ENCODE measurements around the gene NOTCH3.
A peak's percentile ranks its signal among the peaks of the same experiment; 100 is the strongest.

Gene NOTCH3

DNA sequence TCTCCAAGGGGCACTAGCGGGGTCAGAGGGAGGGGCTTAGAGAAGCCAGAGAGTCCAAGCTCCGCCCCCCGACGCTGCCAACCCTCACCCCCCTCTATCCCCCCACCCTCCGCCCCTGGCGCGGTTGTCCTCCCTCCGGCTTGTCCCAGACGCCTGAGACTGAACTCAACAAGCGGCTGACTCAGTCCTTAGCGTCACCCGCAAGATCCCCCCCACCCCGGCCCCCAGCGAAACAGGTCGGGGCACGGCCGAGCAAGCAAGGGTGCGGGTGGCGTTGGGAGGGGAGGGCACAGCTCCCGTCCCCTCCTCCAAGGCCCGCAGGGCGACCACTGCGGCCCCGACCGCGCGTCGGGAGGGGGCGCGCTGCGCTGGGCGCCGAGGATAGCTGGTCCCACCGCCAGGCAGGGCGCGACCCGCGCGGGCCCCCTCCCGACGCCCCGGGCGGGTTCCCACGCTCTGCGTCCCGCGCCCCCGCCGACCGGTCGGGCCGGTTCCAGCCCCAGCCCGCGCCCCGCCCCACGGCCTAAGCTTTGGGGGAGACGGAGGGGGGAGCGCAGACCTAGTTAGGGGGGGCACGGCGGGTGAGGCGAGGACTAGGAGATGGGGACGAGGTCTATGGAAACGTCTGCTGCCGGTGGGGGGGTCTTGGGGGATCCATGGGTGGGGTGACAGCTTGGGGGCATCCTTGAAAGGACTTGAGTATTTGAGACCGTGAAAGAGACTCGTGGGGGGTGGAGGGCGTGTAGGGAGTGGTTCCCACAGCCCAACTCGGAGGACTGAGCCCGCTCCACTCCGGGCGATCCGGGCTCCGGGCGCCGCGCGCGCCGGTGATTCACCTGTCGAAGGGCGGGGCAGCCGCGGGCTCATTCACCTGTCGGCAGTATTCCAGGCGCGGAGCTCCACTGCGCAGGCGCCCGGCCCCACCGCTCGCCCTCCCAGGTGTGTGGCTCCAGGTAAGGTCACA is 5.1 kb downstream of the NOTCH3 start:
- peak; percentile 91 for DNase-seq (ENCODE audit: low spot score)

DNA sequence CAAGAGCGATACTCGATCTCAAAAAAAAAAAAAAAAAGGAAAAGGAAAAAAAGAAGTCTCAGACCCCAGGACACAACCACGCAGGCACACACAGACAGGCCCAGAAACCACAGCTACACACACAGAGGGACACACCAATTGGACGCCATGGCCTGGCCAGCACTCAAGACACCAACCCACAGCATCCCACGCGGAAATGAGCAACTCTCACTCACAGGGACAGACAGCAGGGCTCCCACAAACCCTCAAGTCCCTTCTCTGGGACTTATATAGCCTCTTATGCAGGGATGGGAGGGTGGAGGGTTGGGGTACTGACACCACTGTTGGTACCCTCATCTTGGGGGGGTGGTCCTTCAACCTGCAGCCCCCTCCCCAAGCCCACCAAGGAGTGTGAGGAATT is 5.9 kb downstream of the NOTCH3 start:
- DNase-seq (ENCODE audit: low spot score) = no peak

DNA sequence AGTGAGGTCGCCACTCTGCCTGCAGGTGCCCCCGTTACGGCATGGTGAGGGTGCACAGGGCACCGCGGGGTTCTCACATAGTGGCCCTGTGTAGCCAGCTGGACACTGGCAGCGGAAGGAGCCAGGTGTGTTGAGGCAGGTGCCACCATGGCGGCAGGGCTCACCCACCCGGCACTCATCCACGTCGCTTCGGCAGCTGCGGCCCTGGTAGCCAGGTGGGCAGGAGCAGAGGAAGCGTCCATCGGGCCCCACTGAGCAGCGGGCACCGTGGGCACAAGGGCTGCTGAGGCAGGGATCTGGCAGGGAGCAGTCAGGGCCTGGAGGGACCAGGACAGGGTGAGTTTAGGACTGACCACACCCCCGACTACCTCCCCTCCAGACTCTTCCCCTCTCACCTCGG is 8.8 kb downstream of the NOTCH3 start:
- DNase-seq (ENCODE audit: low spot score) = no peak

DNA sequence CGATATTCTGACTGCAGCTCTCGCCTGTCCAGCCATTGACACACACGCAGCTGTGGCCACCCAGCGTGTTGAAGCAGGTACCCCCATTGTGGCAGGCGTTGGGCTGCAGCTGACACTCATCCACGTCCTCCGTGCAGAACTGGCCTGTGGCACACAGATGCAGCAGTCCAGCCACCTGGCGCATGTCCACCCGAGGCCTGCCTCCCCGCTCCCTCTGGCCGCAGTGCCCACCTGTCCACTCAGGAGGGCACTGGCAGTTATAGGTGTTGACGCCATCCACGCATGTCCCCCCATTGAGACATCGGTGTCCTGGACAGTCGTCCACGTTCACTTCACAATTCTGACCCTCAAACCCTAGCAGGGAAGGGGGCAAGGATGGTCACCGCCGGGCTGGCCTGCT is 9.3 kb downstream of the NOTCH3 start:
- no peak for DNase-seq (ENCODE audit: low spot score)

DNA sequence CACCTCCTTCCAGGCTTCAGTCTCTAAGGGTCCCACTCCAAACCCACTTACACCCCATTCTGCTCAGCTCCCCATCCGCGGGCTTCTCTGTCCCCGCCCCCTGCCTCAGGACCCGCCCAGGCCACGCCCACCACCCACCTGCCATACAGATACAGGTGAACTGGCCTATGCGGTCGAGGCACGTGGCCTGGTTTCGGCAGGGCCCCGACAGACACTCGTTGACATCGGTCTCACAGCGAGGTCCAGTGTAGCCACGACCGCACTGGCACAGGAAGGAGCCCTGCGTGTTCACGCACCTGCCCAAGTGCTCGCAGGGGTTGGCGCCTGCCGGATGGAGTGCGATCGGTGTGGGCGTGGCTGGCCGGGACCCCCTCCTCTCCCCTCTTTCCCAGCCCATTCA is 11.9 kb downstream of the NOTCH3 start:
- no peak for DNase-seq (ENCODE audit: low spot score)

DNA sequence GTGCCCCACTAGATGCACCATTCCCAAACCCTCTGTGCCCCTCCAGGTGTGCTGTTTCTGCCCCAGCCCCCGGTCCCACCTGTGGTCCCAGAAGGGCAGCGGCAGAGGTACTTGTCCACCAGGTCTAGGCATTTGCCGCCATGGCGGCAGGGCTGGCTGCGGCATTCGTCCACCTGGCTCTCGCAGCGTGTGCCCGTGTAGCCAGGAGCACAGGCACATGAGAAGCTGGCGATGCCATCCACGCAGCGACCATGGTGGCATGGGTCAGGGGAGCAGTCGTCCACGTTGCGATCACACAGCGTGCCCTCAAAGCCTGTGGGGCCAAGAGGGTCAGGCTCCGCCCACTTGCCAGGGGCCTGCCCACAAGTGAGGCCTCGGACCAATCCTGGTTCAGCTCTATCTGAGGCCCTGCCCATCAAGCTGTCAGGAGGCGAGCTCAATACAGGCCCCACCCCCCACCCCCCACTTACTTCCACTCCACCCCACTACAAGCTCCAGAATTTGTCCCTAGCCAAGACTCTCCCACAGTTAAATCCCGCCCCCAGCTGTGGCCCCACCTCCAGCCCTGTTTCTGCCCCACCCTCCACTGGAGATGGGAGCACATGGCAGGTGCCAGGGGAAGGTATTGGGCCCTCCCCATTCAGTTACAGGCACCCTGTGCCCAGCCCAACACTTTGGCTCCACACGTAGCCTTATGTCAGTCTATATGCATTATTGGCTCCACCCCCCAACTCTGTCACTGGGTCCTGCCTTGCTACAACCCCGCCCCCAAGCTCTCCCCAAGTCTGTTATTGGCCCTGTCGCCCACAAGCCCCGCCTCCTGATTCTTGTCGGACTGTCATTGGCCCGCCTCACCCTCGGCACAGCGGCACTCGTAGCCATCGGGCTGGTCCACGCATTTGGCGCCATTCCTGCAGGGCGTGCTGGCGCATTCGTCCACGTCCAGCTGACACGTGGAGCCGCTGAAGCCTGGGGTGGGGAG is 13.5 kb downstream of the NOTCH3 start:
- no peak for DNase-seq (ENCODE audit: low spot score)

DNA sequence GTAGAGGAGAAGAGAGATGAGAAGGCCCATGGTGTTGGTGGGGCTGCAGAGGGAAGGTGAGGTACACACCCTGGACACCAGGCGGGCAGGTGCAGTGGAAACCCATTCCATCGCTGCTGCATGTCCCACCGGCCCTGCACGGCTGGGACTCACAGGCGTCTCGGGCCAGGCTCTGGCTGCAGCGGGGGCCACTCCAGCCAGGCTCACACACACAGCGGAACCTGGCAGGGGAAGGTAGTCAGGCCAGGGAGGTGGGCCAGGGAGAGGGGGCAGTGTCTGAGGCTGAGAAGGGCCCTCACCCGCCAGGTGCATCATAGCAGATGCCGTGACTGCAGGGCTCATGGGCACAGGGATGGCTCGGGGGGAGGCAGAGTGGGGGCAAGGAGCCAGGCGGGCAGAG is 15.6 kb downstream of the NOTCH3 start:
- no peak for DNase-seq (ENCODE audit: low spot score)

DNA sequence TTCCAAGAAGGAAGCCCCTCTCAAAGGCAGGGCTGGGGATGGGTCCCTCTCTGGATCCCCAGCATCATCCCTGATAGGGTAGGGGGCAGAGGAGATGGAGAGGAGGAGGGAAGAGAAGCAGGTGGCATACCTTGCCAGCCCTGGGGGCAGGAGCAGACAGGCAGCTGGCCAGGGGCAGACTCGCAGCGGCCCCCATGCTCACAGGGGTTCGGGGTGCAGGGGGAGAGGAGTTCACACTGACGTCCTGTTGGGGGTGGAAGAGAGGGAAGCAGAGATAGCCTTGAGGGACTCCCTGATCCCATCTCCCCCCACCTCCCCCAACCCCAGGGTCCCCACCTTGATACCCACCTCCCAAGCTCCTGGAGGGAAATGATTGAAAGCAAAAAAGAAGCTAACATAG is 16.0 kb downstream of the NOTCH3 start:
- no peak for DNase-seq (ENCODE audit: low spot score)

DNA sequence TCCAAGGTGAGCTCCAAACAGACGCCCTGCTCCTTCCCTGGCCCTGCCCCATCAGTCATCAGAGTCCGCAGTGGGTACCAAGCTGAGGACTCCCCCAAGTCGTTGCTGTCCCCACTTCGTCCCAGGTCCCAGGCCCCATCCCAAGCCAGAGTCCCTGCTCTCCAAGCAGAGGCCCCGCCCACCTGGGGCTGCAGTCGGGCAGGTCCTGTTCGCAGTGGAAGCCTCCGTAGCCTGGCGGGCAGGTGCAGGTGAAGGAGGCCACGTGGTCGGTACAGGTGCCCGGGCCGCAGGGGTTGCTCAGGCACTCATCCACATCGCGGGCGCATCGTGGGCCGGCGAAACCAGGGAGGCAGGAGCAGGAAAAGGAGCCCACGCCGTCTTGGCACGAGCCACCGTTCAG is 19.4 kb downstream of the NOTCH3 start:
- no peak for DNase-seq (ENCODE audit: low spot score)

DNA sequence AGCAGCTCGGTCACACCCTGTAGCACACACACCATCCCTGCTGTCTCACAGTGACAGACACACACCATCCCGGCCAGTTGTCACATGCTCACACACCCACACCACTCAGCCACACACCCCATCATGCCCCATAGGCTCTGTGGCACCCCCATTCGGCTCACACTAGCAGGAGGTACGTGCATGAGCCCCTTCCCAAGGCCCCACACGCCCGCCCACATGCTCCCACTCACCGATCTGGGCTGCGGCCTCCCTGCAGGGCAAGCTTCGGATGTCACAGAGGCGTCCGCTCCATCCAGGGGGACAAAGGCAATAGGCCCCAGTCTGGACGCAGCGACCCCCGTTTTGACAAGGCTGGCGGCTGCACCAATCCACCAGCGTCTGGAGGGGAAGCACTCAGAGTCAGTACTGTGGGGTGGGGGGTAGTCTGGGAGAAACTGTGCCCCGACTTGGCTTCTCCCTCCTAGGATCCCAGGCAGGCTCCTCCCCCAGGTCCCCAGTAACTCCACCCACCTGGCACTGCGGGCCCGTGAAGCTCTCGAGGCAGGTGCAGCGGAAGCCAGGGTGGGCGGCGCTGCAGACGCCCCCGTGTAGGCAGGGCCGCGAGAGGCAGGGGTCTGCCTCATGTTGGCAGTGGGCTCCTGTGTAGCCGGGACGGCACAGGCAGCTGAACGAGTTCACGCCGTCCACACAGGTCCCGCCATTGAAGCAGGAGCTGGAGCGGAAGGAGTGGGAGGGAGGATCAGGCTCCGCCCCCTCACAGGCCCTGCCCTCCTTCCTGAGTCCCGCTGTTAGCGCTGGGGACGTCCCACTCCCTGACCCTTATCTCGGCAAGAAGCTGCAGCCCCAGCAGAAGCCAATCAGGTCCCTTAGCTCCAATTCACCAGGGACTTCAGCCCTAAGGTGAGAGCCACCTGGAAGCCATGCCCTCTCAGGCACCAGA is 20.1 kb downstream of the NOTCH3 start:
- peak; percentile 75 for DNase-seq (ENCODE audit: low spot score)

DNA sequence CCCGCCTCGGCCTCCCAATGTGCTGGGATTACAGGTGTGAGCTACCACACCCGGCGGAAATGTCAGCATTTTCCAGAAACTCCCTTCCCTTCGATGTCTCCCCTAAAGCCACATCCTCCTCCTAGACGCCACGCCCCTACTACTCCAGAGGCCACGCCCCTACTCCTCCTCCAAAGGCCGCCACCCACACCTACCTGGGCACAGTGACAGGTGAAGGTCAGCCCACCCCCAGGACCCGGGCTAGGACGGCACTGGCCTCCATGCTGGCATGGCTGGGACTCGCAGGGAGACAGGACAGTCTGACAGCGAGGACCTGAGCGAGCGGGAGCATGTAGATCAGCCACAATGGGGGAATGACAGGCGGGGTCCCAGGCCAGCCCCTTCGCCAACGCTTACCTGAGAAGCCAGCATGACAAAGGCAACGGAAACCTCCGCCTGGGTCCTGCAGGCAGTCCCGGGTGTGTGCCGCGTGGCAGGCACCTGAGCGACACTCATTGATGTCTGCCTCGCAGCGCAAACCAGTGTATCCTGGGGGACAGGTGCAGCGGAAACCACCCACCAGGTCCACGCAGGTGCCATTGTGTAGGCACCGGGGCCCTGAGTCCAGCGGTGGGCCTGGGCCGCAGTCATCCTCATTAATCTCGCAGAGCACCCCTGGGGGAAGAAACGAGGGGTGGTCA is 22.0 kb downstream of the NOTCH3 start:
- DNase-seq (ENCODE audit: low spot score) = no peak

DNA sequence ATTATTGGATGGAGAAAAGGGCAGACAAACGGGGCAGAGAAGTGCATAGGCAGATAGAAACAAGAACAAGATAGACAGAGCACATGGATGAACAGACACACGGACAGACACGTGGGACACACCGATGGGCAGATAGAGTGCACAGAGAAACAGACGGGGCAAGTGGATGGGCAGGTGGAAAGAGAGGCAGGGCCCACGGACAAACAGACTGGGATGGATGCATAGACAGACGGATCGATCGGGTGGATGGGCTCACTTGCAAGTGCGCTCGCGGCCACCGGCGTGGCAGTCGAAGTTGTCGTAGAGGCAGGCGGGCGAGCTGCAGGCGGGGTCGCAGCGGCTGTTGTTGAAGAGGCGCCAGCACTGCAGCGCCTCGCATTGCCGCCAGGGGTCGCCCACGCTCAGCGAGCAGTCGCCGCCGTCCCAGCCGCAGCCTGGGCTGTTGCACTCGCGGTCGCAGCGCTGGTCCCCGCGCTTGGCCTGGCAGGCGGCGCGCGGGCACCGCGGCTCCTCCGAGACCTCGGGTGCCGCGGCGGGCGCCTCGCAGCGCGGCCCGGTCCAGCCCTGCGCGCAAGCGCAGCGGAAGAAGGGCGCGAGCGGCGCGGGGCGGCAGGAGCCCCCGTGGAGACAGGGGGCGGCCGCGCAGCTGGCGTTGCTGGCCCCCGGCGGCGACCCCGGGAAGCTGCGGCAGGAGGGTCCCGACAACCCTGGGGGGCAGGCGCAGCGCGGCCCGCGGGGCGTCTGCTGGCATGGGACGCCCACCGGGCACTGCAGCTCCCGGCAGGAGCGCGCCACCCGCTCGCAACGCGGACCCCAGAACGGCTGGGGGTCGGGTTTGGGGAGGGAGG is 23.3 kb downstream of the NOTCH3 start:
- DNase-seq (ENCODE audit: low spot score) = peak; percentile 80

DNA sequence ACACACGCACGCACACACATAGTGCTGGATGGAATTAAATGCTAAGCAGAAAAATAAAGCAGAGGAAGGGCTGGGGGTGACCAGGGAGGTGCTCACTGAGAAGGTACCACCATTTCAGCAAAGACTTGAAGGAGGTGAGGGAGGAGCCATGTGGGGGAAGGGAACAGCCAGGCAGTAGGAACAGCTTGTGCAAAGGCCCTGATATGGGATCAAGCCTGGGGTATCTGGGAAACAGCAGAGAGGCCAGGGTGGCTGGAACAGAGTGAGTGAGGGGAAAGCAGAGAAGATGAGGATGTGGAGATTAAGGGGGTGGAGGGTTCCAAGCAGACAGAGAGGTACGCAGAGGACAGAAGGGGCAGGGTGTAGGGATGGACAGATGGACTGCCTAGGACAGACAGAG is 25.2 kb downstream of the NOTCH3 start:
- no peak for DNase-seq (ENCODE audit: low spot score)

DNA sequence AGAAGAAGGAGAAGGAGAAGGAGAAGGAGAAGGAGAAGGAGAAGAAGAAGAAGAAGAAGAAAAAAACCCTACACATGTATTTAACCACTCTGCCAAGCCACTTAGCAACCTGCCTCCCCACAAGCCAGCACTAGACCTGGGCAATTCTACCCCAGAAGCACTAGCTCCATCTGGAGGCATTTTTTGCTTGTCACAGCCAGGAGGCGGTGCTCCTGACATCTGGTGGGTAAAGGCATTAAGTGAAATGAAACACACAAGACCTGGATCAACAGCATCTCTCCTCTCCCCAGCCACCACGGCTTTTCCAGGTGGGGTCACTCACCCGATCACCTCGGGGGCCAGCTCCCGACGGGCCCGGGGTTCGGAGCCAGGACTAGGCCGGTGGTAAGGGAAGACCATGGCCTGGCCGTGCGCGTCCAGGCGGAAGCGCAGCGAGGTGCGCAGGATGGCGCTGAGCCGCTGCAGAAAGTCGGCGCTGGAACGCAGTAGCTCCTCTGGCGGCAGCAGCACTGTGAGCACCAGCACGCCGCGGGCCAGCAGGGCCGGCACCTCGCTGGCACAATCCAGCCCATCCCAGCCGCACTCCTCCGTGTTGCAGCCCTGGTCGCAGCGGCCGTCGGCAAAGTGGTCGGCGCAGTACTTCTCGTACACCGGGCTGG is 26.9 kb downstream of the NOTCH3 start:
- no peak for DNase-seq (ENCODE audit: low spot score)

DNA sequence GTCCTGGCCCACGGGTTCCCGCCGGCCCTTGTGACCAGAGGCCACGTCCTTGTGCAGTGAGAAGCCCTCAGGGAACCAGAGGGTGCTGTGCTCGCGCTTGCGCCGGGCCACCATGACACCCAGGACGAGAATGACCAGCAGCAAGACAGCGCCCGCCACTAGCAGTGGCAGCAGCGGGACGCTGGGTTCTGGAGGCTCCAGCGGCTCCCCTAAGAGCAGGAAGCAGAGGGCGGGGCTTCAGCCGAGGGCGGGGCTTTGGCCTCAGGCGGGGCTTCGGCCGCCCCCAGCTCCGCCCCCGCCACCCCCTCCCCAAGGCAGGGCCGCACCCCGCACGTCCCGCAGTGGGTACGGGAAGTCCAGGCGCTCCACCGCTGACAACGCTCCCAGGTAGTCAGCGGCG is 30.4 kb downstream of the NOTCH3 start:
- DNase-seq (ENCODE audit: low spot score) = no peak

DNA sequence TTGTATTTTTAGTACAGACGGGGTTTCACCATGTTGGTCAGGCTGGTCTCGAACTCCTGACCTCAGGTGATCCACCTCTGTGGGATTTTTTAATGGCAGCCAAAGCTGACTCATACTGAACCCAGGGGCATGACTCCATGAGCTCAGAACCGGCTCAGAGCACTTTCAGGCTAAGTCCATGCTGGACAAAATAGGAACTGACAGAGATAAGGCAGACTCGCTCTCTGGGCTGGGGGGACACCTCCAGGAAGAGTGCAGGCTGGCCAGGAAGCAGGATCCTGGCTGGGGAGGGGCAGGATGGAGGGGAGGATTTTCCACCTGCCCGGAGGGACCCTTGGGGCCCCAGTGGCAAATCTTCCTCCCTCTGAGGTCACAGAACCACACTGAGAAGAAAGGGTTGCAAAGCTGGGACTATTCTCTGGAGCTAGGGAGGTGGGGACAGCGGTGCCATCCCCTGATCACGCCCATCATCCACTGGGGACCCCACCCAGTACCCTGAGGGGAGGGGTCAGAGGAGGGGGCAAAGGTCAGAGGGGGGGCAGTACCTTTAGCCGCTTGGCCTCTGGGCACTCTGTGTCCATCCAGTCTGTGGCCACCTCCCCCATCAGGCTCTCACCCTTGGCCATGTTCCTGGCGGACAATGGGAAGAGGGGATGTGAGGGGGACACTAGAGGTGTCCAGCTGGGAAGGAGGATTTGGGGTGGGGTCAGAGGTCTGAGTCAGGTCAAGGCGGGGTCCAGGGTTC is 31.1 kb downstream of the NOTCH3 start:
- no peak for DNase-seq (ENCODE audit: low spot score)

DNA sequence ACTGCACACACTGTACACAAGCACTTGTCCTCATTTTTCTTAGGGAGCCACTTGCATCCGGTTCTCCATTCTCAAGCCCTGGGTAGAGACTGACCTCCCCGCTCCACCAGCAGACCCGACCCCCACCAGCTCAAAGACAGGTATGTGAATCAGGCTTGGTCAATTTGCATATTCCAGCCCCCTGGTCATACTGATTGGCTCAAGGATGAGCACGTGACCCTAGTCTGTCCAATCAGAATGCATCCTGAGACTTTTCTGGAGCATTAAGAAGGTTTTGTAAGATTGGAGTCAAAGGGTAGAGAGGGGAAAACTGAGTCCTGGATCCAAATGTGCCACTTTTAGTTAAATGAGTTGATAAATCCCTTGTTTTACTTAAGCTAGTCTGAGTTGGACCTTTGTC is 34.1 kb downstream of the NOTCH3 start:
- DNase-seq (ENCODE audit: low spot score) = no peak

DNA sequence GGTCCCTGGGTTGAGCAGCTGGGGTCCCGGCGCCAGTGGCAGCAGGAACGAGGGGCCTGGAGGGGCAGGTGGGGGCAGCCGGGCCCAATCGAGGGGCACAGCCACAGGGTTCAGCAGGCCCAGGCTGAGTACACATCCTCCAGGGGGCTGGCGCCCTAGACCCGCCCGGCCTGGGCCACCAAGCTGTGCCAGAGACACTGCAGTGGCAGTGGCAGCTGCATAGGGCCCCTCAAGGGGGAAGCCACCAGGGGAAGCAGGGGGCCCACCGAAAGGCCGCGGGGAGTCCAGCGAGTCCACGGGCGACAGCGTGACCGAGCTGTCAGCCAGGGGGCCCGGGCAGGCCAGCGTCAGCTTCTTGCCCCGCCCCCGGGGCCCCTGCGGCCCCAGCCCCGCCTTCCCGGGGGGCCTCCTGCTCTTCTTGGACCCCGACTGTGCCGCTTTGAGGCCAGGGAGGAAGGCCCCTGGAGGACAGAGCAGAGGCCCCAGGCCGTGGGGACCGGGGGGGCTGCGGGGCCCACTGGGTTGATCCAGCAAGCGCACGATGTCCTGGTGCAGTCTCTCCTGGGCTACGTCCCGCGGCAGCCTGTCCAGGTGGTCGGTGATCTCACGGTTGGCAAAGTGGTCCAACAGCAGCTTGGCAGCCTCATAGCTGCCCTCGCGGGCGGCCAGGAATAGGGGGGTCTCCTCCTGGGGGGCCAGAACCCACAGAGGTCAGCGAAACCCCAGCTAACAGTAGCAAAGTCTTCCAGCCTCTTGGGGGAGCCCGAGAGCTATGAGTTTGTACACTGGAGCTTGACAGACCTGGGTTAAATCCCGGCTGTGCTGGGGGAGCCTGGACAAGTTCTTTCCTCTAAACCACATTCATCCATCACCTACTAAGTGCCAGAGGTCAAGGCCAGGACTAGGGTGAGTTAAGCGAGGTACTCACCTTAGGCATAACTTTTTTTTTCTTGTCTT is 39.5 kb downstream of the NOTCH3 start:
- peak; percentile 35 for DNase-seq (ENCODE audit: low spot score)
